RWPE2 (cell line): ENCODE data around the gene MARK3.

Experiments
- ATAC-seq: fragments of 200-7000 bp; cut with Tn5 transposase; 3 replicates; pipeline ENCODE4 v1.9.1; 2021; ENCODE audit warnings: low read depth
- DNase-seq: peaks from one replicate; pipeline ENCODE4 v3.0.0-alpha.2; 2020; ENCODE audit warnings: low spot score
- H3K27ac ChIP-seq: fragments of 450-650 bp; 2 replicates; pipeline ENCODE4 v1.5.1; 2017; ENCODE audit warnings: mild to moderate bottlenecking; ENCODE audit not compliant: poor library complexity, severe bottlenecking
- H3K27me3 ChIP-seq: fragments of 250-450 bp; sonication (Bioruptor Pico); 2 replicates; pipeline ENCODE4 v1.5.1; 2021; ENCODE audit warnings: mild to moderate bottlenecking, moderate library complexity; ENCODE audit not compliant: insufficient read depth, poor library complexity, severe bottlenecking
- H3K36me3 ChIP-seq: fragments of 250-450 bp; sonication (Bioruptor Pico); 2 replicates; pipeline ENCODE4 v1.5.1; 2020; ENCODE audit warnings: low read depth, mild to moderate bottlenecking, moderate library complexity
- H3K4me1 ChIP-seq: fragments of 250-450 bp; sonication (Bioruptor Pico); 2 replicates; pipeline ENCODE4 v1.5.1; 2021; ENCODE audit warnings: mild to moderate bottlenecking, moderate library complexity; ENCODE audit not compliant: insufficient read depth, poor library complexity, severe bottlenecking
- H3K4me3 ChIP-seq: fragments of 250-450 bp; sonication (Bioruptor Pico); 2 replicates; pipeline ENCODE4 v1.5.1; 2021; ENCODE audit warnings: mild to moderate bottlenecking, moderate library complexity; ENCODE audit not compliant: severe bottlenecking
- H3K9me3 ChIP-seq: fragments of 250-450 bp; sonication (Bioruptor Pico); 2 replicates; pipeline ENCODE4 v1.5.1; 2021; ENCODE audit warnings: mild to moderate bottlenecking, moderate library complexity; ENCODE audit not compliant: severe bottlenecking
- TF ChIP-seq, protein P1 (sequence below): fragments of 450-650 bp; IDR thresholded peaks from one replicate; pipeline ENCODE4 v1.5.1; 2017; ENCODE audit warnings: mild to moderate bottlenecking, moderate library complexity; ENCODE audit not compliant: poor library complexity, severe bottlenecking

The MARK3 gene

DNA sequence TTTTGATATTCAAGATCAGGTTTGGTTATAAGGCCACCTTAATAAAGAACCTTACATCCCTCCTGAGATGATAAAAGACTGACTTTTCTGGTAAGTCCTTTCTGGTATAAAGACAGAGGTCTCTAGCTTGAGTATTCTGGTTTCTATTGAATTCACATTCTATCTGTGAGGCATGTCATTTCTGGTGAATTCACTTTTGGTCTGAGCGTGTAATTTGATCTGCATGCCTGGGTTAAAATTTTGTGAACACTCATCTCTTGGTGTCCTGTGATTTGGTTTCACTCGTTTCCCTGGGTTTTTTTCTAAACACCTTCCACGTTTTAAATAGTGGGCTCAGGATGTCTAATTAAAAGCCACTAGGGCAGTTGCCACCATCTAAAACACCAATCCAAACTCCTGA, 38.9 kb upstream of the MARK3 start:
- peaks cover 6% of the 10 kb centered on the region for H3K4me1 ChIP-seq
- ATAC-seq, result no peak
- TF ChIP-seq, protein P1, sequence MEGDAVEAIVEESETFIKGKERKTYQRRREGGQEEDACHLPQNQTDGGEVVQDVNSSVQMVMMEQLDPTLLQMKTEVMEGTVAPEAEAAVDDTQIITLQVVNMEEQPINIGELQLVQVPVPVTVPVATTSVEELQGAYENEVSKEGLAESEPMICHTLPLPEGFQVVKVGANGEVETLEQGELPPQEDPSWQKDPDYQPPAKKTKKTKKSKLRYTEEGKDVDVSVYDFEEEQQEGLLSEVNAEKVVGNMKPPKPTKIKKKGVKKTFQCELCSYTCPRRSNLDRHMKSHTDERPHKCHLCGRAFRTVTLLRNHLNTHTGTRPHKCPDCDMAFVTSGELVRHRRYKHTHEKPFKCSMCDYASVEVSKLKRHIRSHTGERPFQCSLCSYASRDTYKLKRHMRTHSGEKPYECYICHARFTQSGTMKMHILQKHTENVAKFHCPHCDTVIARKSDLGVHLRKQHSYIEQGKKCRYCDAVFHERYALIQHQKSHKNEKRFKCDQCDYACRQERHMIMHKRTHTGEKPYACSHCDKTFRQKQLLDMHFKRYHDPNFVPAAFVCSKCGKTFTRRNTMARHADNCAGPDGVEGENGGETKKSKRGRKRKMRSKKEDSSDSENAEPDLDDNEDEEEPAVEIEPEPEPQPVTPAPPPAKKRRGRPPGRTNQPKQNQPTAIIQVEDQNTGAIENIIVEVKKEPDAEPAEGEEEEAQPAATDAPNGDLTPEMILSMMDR, result no peak

GRCh38 chr14:103347091-103347815, 38.0 kb upstream of the MARK3 start:
- DNase-seq, result no peak

More for the DNA sequence above, 38.9 kb upstream of the MARK3 start:
- peaks cover 39% of the 10 kb centered on the region for H3K36me3 ChIP-seq
- no peak for DNase-seq
- H3K4me3 ChIP-seq, result no peak overlapping the region
- H3K27me3 ChIP-seq, result no peaks in the 10 kb centered on the region
- no peaks in the 10 kb centered on the region for H3K9me3 ChIP-seq
- H3K27ac ChIP-seq, result no peak overlapping the region

GRCh38 chr14:103348154-103348553, 37.1 kb upstream of the MARK3 start:
- H3K36me3 ChIP-seq, result peaks cover 20% of the 10 kb centered on the region
- no peaks in the 10 kb centered on the region for H3K27me3 ChIP-seq
- H3K4me1 ChIP-seq, result peaks cover 6% of the 10 kb centered on the region
- DNase-seq (no peak), ATAC-seq (peak; percentile 28; the same call in 1 of the 3 replicates)
- TF ChIP-seq, protein P1, result no peak
- H3K27ac ChIP-seq, result no peak overlapping the region
- no peaks in the 10 kb centered on the region for H3K9me3 ChIP-seq
- H3K4me3 ChIP-seq, result no peak overlapping the region

More at GRCh38 chr14:103347091-103347815, 38.0 kb upstream of the MARK3 start:
- Histone ChIP-seq H3K4me1 (peaks cover 6% of the 10 kb centered on the region), H3K9me3 (no peaks in the 10 kb centered on the region), H3K4me3 (no peak overlapping the region), H3K27me3 (no peaks in the 10 kb centered on the region), H3K27ac (no peak overlapping the region), H3K36me3 (peaks cover 29% of the 10 kb centered on the region)
- ATAC-seq, result no peak; the same call in 1 of the 3 replicates
- TF ChIP-seq, protein P1, result no peak

GRCh38 chr14:103349982-103350381, 35.2 kb upstream of the MARK3 start:
- Histone ChIP-seq H3K4me1 (peaks cover 6% of the 10 kb centered on the region), H3K9me3 (no peaks in the 10 kb centered on the region), H3K27ac (no peak overlapping the region), H3K36me3 (peaks cover 2% of the 10 kb centered on the region), H3K4me3 (no peak overlapping the region), H3K27me3 (no peaks in the 10 kb centered on the region)
- no peak for DNase-seq
- no peak for ATAC-seq
- TF ChIP-seq, protein P1, result no peak

GRCh38 chr14:103353362-103353761, 31.9 kb upstream of the MARK3 start:
- Histone ChIP-seq H3K27ac (no peak overlapping the region), H3K9me3 (no peaks in the 10 kb centered on the region), H3K4me1 (peaks cover 3% of the 10 kb centered on the region), H3K4me3 (no peak overlapping the region), H3K36me3 (no peaks in the 10 kb centered on the region), H3K27me3 (no peaks in the 10 kb centered on the region)
- no peak for ATAC-seq
- no peak for DNase-seq
- TF ChIP-seq, protein P1, result no peak
